ENCODE data around the gene NOTCH1.

Gene NOTCH1

GRCh38 chr9:136531904-136532798 lies 13.7 kb downstream of the NOTCH1 start:
- in situ Hi-C loops (cut with HindIII; ENCODE audit: low sequenced_read_pairs): no loop called here
- TF ChIP-seq CTCF (IDR thresholded peaks at IDR 0.05; ENCODE audit: low read depth, low read length): no peak
- DNase-seq (ENCODE audit: low read depth, low spot score): no peak
- H3K4me3 ChIP-seq (ENCODE audit: low read depth, low read length): no peak overlapping the region

- no peak for TF ChIP-seq CTCF (IDR thresholded peaks at IDR 0.05; ENCODE audit: low read depth, low read length)
- no peak overlapping the region for H3K4me3 ChIP-seq (ENCODE audit: low read depth, low read length)
- DNase-seq (ENCODE audit: low read depth, low spot score): no peak
- in situ Hi-C loops (cut with HindIII; ENCODE audit: low sequenced_read_pairs): no loop called here
Measured at GRCh38 chr9:136531186-136531903, 14.5 kb downstream of the NOTCH1 start.

GRCh38 chr9:136530461-136531089 lies 15.3 kb downstream of the NOTCH1 start:
- no peak overlapping the region for H3K4me3 ChIP-seq (ENCODE audit: low read depth, low read length)
- DNase-seq (ENCODE audit: low read depth, low spot score): no peak
- in situ Hi-C loops (cut with HindIII; ENCODE audit: low sequenced_read_pairs): no loop called here
- no peak for TF ChIP-seq CTCF (IDR thresholded peaks at IDR 0.05; ENCODE audit: low read depth, low read length)

- TF ChIP-seq CTCF (IDR thresholded peaks at IDR 0.05; ENCODE audit: low read depth, low read length): no peak
Measured at GRCh38 chr9:136529516-136530460, 16.1 kb downstream of the NOTCH1 start.

GRCh38 chr9:136528716-136529341 lies 17.0 kb downstream of the NOTCH1 start:
- no peak for DNase-seq (ENCODE audit: low read depth, low spot score)
- in situ Hi-C loops (cut with HindIII; ENCODE audit: low sequenced_read_pairs): no loop called here
- H3K4me3 ChIP-seq (ENCODE audit: low read depth, low read length): no peak overlapping the region
- no peak for TF ChIP-seq CTCF (IDR thresholded peaks at IDR 0.05; ENCODE audit: low read depth, low read length)

More at GRCh38 chr9:136529516-136530460, 16.1 kb downstream of the NOTCH1 start:
- in situ Hi-C loops (cut with HindIII; ENCODE audit: low sequenced_read_pairs): no loop called here
- no peak overlapping the region for H3K4me3 ChIP-seq (ENCODE audit: low read depth, low read length)
- no peak for DNase-seq (ENCODE audit: low read depth, low spot score)
